PC-9 (cell line): ENCODE results near the gene UBAP2. TPM values are rescaled to one million over a fixed set of nuclear protein-coding genes. Genes with fewer than 3 reads are reported as not detected.

Source experiments
- BruUV-seq: library from RNA; stranded (reverse); fragments of 400-500 nt; replicated peaks from 2 replicates; lab custom pipeline; 2021; lab: Mats Ljungman, UMichigan
- CTCF ChIA-PET: fragments of 300-600 bp; sonication (Branson Sonifier 250); formaldehyde crosslinking; loops from one replicate; lab custom pipeline; 2022; ENCODE audit warnings: antibody characterized with exemption; lab: Charles Lee
- POLR2A ChIA-PET: fragments of 300-600 bp; sonication (Branson Sonifier 250); formaldehyde crosslinking; loops from one replicate; lab custom pipeline; 2022; ENCODE audit warnings: antibody characterized with exemption; ENCODE audit not compliant: unreplicated experiment; lab: Charles Lee
- DNase-seq, 2 experiments: peaks; one replicate each; pipeline versions ENCODE4 v3.0.0 to v3.0.0-alpha.2; 2015 to 2022; ENCODE audit warnings: mixed read lengths in 1 of 2
- H2AFZ ChIP-seq: fragments of 200-600 bp; sonication (generic); 2 replicates; pipeline ENCODE4 v1.8.1; 2017; ENCODE audit warnings: antibody characterized with exemption
- H3F3A ChIP-seq: fragments of 200-600 bp; sonication (generic); 2 replicates; pipeline ENCODE4 v1.8.1; 2017; ENCODE audit warnings: antibody characterized with exemption, mild to moderate bottlenecking, low read depth; ENCODE audit not compliant: insufficient read depth
- H3K27ac ChIP-seq: fragments of 200-600 bp; sonication (generic); 2 replicates; pipeline ENCODE4 v1.6.1; 2016; ENCODE audit warnings: mixed run types
- H3K27me3 ChIP-seq: fragments of 200-600 bp; sonication (generic); 2 replicates; pipeline ENCODE4 v1.6.1; 2016; ENCODE audit warnings: low read depth, mixed run types; ENCODE audit not compliant: insufficient read depth
- H3K36me3 ChIP-seq: fragments of 200-600 bp; sonication (generic); 2 replicates; pipeline ENCODE4 v1.6.1; 2016; ENCODE audit warnings: low read depth, mixed run types
- H3K4me1 ChIP-seq: fragments of 200-600 bp; sonication (generic); replicated peaks from 2 replicates; pipeline ENCODE4 v1.6.1; 2016; ENCODE audit warnings: mixed run types; ENCODE audit not compliant: insufficient read depth
- H3K4me2 ChIP-seq: fragments of 200-600 bp; sonication (generic); 2 replicates; pipeline ENCODE4 v1.6.1; 2017; ENCODE audit warnings: mixed run types
- H3K4me3 ChIP-seq: fragments of 200-600 bp; sonication (generic); 2 replicates; pipeline ENCODE4 v1.6.1; 2016; ENCODE audit warnings: mixed run types
- H3K79me2 ChIP-seq: fragments of 200-600 bp; sonication (generic); 2 replicates; pipeline ENCODE4 v1.6.1; 2017; ENCODE audit warnings: low read depth, mixed run types
- H3K9me2 ChIP-seq: fragments of 200-600 bp; sonication (generic); 2 replicates; pipeline ENCODE4 v1.8.1; 2017; ENCODE audit warnings: mild to moderate bottlenecking; ENCODE audit not compliant: insufficient read depth
- H3K9me3 ChIP-seq: fragments of 200-600 bp; sonication (generic); 2 replicates; pipeline ENCODE4 v1.8.1; 2016; ENCODE audit warnings: low read depth; ENCODE audit not compliant: insufficient read depth
- H4K20me1 ChIP-seq: fragments of 200-600 bp; sonication (generic); 2 replicates; pipeline ENCODE4 v1.8.1; 2017; ENCODE audit not compliant: insufficient read depth
- EZH2 ChIP-seq: fragments of 200-600 bp; sonication (generic); IDR thresholded peaks from 2 replicates; pipeline ENCODE4 v1.8.0; 2017; ENCODE audit warnings: antibody characterized with exemption, low read depth
- intact Hi-C: fragments of 100-400 bp; cut with micrococcal nuclease; formaldehyde crosslinking; loops from one replicate; pipeline ENCODE4 v1.10.0; 2022; ENCODE audit not compliant: unreplicated experiment
- total RNA-seq: library from RNA; stranded (reverse); gene quantifications from 2 replicates; pipeline ENCODE4 v1.2.3, GENCODE V29; 2021
- TF ChIP-seq, protein P1 (sequence below): fragments of 200-600 bp; sonication (generic); conservative IDR thresholded peaks from 2 replicates; pipeline ENCODE4 v1.6.1; 2017; ENCODE audit warnings: mixed run types, antibody characterized with exemption, mild to moderate bottlenecking, moderate library complexity

UBAP2 gene
- total RNA-seq, 1 experiment from 2014 or later: 27.6 TPM

DNA sequence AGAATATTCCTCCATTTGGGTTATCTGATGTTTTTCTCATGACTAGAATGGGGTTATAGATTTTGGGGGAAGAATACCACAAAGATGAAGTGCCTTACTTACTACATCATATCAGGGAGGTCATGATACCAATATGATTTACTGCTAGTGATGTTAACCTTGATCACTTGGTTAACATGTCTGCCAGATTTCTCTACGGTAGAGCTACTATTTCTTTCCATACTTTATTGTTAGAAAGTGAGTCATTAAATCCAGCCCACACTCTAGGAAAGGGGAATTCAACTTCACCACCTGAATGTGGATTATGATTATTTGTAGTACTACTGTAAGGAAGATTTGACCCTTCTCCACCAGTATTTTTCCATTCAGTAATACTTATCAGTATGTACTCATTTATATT is 167.1 kb downstream of the UBAP2 start:
- ChIA-PET POLR2A (interaction anchor here (0.7 kb wide), 1 partner anchor 13 kb away, joined by 5 read pairs; no protein-coding TSS in a partner anchor), CTCF (no interaction called here)
- no peak for DNase-seq

DNA sequence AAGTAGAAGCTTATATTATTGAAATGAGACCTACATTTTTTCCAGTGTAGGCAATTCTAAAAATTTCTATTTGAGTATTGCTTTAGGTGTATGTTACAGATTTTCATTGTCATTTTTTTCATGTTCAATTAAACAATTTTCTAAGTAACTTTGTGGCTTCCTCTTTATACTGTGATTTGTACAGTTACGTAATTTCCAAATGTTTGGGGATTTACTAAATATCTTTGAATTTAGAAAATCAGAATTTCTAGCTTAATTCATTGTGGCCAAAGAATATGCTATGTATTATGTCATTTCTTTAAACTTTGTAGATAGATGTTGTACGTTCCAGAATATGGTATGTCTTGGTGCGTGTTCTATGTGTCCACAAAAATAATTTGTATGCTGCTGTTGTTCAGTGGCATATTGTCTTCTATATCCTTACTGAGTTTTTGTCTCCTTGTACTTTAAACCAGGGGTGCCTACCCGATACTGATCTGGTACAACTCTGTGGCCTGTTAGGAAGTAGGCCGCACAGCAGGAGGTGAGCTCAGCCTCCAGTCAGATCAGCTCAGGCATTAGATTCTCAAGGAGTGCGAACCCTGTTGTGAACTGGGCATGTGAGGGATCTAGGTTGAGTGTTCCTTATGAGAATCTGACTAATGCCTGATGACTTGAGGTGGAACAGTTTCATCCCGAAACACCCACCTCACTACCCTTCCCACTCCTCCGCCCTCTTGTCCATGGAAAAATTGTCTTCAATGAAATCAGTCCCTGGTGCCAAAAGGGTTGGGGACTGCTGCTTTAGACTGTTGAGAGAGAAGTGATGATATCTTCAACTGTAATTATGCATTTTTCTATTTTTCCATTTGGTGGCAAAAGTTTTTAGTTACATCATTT is 168.2 kb downstream of the UBAP2 start:
- BruUV-seq: no TSS peak
- Histone ChIP-seq H2AFZ (no peak overlapping the region), H3K9me2 (no peaks in the 10 kb centered on the region), H3K79me2 (peaks cover 97% of the 10 kb centered on the region), H3K4me3 (no peak overlapping the region), H3F3A (peaks cover 6% of the 10 kb centered on the region; the same call in 1 of the 2 replicates), H3K27me3 (no peaks in the 10 kb centered on the region), H4K20me1 (peaks cover 36% of the 10 kb centered on the region), H3K9me3 (no peaks in the 10 kb centered on the region), H3K4me2 (no peak overlapping the region), H3K36me3 (no peaks in the 10 kb centered on the region), H3K27ac (no peak overlapping the region), H3K4me1 (peaks cover 7% of the 10 kb centered on the region; the same call in 1 of the 2 replicates)
- TF ChIP-seq, protein P1, sequence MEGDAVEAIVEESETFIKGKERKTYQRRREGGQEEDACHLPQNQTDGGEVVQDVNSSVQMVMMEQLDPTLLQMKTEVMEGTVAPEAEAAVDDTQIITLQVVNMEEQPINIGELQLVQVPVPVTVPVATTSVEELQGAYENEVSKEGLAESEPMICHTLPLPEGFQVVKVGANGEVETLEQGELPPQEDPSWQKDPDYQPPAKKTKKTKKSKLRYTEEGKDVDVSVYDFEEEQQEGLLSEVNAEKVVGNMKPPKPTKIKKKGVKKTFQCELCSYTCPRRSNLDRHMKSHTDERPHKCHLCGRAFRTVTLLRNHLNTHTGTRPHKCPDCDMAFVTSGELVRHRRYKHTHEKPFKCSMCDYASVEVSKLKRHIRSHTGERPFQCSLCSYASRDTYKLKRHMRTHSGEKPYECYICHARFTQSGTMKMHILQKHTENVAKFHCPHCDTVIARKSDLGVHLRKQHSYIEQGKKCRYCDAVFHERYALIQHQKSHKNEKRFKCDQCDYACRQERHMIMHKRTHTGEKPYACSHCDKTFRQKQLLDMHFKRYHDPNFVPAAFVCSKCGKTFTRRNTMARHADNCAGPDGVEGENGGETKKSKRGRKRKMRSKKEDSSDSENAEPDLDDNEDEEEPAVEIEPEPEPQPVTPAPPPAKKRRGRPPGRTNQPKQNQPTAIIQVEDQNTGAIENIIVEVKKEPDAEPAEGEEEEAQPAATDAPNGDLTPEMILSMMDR: no peak
- no peak for TF ChIP-seq EZH2
- ChIA-PET POLR2A (no interaction called here), CTCF (no interaction called here)
- no peak for DNase-seq
- intact Hi-C loops: no loop called here

More for the DNA sequence above, 167.1 kb downstream of the UBAP2 start:
- Histone ChIP-seq H3K27ac (no peak overlapping the region), H3K79me2 (peaks cover 92% of the 10 kb centered on the region), H3F3A (peaks cover 6% of the 10 kb centered on the region; the same call in 1 of the 2 replicates), H3K4me3 (no peak overlapping the region), H3K27me3 (no peaks in the 10 kb centered on the region), H3K36me3 (no peaks in the 10 kb centered on the region), H3K4me2 (no peak overlapping the region), H2AFZ (no peak overlapping the region), H3K9me2 (no peaks in the 10 kb centered on the region), H3K9me3 (no peaks in the 10 kb centered on the region), H4K20me1 (peaks cover 37% of the 10 kb centered on the region), H3K4me1 (no peaks in the 10 kb centered on the region)
- BruUV-seq: no TSS peak
- TF ChIP-seq, protein P1: no peak
- TF ChIP-seq EZH2: no peak
- intact Hi-C loops: no loop called here

DNA sequence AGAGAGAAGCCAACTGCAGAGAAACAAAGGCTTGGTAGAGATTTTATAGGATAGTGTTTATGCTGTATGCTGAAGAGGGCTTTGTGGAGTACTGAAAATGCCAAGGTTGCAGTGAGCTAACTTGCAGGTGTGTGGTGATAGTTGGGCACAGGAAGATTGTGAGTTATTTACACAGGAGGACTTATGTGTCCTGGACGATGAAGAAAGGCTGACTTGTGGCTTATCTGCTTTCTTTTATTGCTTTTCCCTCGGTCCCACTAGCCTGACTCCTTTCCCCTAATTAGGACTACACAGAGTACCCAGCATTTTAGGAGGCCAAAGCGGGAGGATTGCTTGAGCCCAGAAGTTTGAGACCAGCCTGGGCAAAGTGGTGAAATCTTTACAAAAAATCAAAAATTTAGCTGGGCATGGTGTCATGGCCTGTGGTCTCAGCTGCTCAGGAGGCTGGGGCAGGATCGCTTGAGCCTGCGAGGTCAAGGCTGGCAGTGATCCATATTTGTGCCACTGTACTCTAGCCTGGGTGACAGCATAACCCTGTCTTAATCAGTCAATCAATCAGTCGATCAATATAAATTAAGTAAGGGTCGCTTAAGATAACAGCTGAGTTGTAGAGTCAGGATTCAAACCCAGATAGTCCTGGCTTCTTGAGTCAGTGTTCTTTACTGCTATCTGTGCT is 169.9 kb downstream of the UBAP2 start:
- Histone ChIP-seq H3F3A (no peaks in the 10 kb centered on the region; the same call in 1 of the 2 replicates), H3K27me3 (no peaks in the 10 kb centered on the region), H3K9me3 (no peaks in the 10 kb centered on the region), H3K4me3 (no peak overlapping the region), H3K4me1 (peaks cover 11% of the 10 kb centered on the region; the same call in 1 of the 2 replicates), H3K36me3 (no peaks in the 10 kb centered on the region), H3K9me2 (no peaks in the 10 kb centered on the region), H3K79me2 (peaks cover 91% of the 10 kb centered on the region), H3K27ac (no peak overlapping the region), H2AFZ (no peak overlapping the region), H3K4me2 (no peak overlapping the region), H4K20me1 (peaks cover 23% of the 10 kb centered on the region)
- TF ChIP-seq, protein P1: no peak
- no peak for TF ChIP-seq EZH2
- intact Hi-C loops: no loop called here
- BruUV-seq: no TSS peak
- POLR2A ChIA-PET: interaction anchor here (0.6 to 0.7 kb wide), 2 partner anchors 17 to 86 kb away, joined by 3 read pairs; no protein-coding TSS in a partner anchor
- CTCF ChIA-PET: no interaction called here
- no peak for DNase-seq
